ENCODE data around the gene ZC3H11A.
"Not testable (repeated sequence)": the region's sequence is repeated elsewhere in the genome, so short reads cannot be mapped to it uniquely, and the experiment has no call there.

The ZC3H11A gene

GRCh38 chr1:203781962-203782361, 13.5 kb upstream of the ZC3H11A start:
- no peak for DNase-seq (ENCODE audit: low spot score)

- DNase-seq (ENCODE audit: low spot score) = no peak
Observed at GRCh38 chr1:203789966-203790365, 5.5 kb upstream of the ZC3H11A start.

DNA sequence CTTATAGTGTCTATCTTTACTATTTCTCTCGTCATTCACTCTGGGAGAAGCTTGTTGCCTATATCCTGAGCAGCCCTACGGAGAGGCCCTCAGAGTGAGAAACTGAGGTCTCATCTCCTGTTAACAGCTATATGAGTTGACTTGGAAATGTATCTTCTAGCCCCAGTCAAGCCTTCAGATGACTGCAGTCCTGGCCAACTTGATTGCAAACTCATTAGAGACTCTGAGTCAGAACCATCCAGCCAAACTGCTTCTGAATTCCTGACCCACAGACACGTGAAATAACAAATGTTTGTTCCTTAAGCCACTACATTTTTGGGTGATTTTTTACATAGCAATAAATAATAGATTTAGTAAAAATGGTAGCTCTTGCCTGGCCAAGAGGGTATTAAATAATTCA, 3.9 kb upstream of the ZC3H11A start:
- no peak for DNase-seq (ENCODE audit: low spot score)

- no peak for DNase-seq (ENCODE audit: low spot score)
Observed at GRCh38 chr1:203792486-203792885, 2.9 kb upstream of the ZC3H11A start.

DNA sequence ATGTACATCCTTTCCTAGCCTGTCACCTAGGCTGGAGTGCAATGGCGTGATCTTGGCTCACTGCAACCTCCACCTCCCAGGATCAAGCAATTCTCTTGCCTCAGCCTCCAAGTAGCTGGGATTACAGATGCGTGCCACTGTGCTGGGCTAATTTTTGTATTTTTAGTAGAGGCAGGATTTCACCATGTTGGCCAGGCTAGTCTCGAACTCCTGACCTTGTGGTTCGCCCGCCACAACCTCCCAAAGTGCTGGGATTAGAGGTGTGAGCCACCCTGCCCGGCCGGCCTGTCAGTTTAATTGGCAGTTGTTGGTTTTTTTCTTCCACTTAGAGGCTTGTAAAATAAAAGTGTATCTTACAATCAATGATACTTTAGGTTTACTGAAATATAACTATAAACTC, 1.9 kb upstream of the ZC3H11A start:
- not testable (repeated sequence) for DNase-seq (ENCODE audit: low spot score)

DNA sequence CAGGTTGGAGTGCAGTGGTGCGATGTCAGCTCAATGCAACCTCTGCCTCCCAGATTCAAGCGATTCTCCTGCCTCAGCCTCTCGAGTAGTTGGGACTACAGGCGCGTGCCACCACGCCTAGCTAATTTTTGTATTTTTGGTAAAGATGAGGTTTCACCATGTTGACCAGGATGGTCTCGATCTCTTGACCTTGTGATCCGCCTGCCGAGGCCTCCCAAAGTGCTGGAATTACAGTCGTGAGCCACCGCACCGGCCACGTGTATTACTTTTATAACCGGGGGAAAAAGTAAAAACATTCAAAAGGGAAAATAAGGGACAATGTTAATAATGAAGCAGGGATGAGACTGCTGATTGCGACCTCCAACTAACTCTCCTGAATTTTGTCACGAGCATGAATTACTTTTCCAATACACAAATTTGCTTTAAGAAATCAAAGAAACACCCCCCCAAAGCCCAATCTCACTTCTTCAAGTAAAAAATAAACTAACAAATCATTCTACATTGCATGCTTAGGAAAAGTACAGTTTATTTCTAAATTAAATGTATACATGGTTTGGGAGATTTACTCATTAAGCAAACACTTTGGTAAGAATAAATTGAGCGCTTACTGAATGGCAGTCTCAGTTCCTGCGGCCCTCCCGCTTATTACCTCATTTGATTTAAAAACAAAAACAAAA, 521 bp upstream of the ZC3H11A start:
- no peak for DNase-seq (ENCODE audit: low spot score)

DNA sequence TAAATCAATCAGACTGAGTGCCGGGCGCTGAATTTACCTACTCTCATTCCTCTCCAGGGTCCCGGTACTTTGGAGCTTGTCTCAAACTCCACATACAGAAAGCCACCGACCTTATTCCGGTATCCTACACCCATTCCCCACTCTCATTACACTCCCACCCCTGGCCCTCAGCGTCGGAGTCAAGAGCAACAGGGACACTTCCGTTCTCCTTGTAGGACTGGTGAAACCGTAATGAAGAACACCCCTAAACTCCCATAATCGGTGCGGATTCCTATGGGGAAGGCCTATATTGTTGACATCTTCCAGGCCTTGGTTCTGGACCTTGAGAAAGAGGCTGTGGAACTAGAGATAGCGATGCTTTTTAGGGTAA, 798 bp downstream of the ZC3H11A start:
- DNase-seq (ENCODE audit: low spot score) = no peak

DNA sequence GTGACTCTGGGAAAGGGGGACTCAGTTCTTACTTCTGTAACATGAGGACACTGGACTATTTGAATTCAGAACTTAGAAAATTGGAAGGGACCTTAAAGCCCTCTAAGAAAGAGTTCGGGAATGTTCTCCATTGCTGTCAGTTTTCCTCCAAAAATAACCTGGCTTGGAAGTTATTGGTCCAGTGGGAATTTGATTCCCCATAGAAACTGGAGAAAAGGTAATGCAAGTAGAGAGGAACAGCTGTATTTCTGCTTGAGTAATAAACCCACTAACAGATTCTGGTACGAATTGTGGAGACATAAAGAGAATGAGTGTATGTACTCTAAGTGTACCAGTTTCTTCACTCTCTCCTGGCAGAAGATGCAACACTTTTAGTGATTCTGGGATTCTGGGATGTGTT, 1.8 kb downstream of the ZC3H11A start:
- no peak for DNase-seq (ENCODE audit: low spot score)

DNA sequence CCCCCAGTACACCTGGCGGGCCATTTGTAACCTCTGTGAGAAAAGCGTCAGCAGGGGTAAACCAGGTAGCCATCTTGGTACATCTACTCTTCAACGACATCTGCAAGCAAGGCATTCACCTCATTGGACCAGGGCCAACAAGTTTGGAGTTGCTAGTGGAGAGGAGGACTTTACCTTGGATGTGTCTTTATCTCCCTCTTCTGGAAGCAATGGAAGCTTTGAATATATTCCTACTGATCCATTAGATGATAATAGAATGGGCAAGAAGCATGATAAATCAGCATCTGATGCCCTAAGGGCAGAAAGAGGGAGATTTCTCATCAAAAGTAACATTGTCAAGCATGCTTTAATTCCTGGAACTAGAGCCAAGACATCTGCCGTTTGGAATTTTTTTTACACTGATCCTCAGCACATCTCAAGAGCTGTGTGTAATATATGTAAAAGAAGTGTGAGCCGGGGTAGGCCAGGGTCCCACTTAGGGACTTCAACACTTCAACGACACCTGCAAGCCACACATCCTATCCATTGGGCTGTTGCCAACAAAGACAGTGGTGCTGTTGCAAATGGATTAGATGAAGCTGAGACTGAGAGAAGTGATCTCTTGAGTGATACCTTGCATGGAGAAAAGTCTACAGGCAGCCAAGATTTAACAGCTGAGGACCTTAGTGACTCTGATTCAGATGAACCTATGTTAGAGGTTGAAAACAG, 2.7 kb downstream of the ZC3H11A start:
- DNase-seq (ENCODE audit: low spot score) = no peak

GRCh38 chr1:203799157-203799556, 3.7 kb downstream of the ZC3H11A start:
- DNase-seq (ENCODE audit: low spot score) = no peak

DNA sequence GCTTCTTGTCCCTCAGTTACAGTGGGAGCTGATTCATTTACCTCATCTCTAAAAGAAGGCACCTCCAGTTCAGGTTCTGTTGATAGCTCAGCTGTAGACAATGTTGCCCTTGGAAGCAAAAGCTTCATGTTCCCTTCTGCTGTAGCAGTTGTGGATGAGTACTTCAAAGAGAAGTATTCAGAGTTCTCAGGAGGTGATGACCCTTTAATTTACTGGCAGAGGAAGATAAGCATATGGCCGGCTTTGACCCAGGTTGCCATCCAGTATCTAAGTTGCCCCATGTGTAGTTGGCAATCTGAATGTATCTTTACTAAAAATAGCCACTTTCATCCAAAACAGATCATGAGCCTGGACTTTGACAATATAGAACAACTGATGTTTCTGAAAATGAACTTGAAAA, 4.5 kb downstream of the ZC3H11A start:
- no peak for DNase-seq (ENCODE audit: low spot score)

GRCh38 chr1:203805689-203806088, 10.3 kb downstream of the ZC3H11A start:
- no peak for DNase-seq (ENCODE audit: low spot score)

DNA sequence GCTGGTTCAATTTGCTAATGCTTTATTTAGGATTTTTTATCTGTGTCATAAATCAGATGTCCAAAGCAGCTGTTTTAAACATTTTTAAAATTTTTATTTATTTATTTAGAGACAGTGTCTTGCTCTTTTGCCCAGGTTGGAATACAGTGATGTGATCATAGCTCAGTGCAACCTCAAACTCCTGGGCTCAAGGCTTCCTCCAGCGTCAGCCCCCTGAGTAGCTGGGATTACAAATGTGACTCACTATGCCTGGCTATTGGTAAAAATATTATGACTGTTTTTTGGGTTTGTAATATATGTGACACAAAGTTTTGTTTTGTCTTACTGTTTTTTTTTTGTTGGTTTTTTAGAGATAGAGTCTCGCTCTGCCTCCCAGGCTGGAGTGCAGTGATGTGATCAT, 11.8 kb downstream of the ZC3H11A start:
- DNase-seq (ENCODE audit: low spot score) = peak; percentile 36

GRCh38 chr1:203813581-203814341, 18.3 kb downstream of the ZC3H11A start:
- DNase-seq (ENCODE audit: low spot score) = no peak

GRCh38 chr1:203818399-203818798, 23.0 kb downstream of the ZC3H11A start:
- no peak for DNase-seq (ENCODE audit: low spot score)

DNA sequence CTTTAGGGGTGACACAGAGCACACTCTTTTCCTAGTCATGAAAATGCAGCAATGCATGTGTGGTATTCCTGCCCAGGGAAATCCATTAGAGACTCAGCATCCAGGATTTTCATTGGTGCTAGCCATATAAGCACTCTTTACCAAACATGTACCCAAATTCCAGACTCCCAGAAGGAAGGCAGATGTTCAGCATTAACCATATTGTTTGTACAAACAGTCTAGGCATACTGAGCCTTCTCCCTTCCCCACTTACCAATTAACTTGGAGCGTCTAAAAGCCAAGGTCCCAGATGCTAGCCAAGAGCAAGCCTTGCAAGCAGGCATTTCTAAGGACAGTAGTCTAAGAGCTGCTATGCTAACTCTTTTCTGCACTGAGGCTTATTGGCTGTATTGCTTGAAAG, 27.9 kb downstream of the ZC3H11A start:
- no peak for DNase-seq (ENCODE audit: low spot score)

DNA sequence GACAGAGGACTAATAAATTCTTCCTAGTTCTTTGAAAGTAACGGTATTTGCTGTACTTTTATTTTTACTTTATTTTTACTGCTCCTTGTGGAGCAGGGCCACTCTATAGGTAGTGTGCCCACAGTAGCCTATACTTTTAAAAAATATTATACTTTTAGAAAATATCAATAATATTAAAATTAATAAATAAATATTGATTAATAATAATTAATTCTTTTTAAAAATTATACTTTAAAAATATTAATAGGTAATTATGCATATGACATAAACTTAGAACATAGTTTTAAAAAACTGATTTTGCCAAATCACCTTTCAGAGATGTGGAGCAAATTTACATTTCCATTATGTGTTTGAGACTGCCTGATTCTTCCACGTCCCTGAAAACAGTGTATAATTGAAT, 30.8 kb downstream of the ZC3H11A start:
- DNase-seq (ENCODE audit: low spot score) = no peak

DNA sequence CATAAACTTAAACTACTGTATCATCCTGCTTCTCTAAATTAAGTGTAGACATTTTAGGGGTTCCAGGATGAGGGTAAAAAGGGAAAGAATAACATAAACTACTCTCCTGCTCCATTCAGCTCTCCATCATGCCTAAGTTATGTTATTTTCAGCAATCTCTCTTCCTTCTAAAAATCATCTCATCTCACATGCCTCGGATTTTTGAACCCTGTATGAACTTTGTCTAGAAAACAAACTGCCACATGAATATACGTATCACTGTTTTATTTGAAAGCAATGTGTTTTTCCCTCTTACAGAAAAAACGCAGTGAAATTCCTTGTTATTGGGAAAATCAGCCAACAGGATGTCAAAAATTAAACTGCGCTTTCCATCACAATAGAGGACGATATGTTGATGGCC, 32.6 kb downstream of the ZC3H11A start:
- no peak for DNase-seq (ENCODE audit: low spot score)

GRCh38 chr1:203828503-203828902, 33.1 kb downstream of the ZC3H11A start:
- no peak for DNase-seq (ENCODE audit: low spot score)

- DNase-seq (ENCODE audit: low spot score) = not testable (repeated sequence)
Observed at GRCh38 chr1:203829247-203829646, 33.8 kb downstream of the ZC3H11A start.

DNA sequence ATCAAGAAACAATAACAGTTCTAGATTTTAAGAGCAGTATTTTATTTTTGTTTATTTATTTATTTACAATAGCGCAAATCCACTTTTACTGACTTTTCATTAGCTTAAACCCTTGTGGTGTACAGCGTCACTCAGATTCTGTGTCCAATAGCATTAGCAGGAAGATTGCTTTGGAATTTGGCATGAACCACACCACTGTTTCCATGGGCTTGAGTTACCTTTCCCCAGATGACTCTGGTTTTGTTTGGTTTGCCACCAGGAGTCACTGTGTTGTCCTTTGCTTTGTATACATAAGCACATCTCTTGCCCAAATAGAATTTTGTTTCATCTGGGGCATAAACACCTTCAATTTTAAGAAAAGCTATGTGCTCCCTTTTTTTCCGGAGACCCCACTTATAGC, 40.1 kb downstream of the ZC3H11A start:
- DNase-seq (ENCODE audit: low spot score) = no peak

- peak; percentile 14 for DNase-seq (ENCODE audit: low spot score)
Observed at GRCh38 chr1:203839081-203839480, 43.7 kb downstream of the ZC3H11A start.

GRCh38 chr1:203840208-203840808, 44.9 kb downstream of the ZC3H11A start:
- DNase-seq (ENCODE audit: low spot score) = no peak
